Naive thymus-derived CD4-positive, alpha-beta T cell (primary cell): ENCODE results near the gene LGI2. TPM values are rescaled to one million over a fixed set of nuclear protein-coding genes. Genes with fewer than 3 reads are reported as not detected.
A peak's percentile ranks its signal among the peaks of the same experiment; 100 is the strongest.

Experiments used
- ATAC-seq: fragments of 150-1000 bp; cut with Tn5 transposase; 2 replicates; pipeline ENCODE4 v1.10.0; 2021; ENCODE audit warnings: mild to moderate bottlenecking, moderate library complexity
- CTCF ChIA-PET: fragments of 350-600 bp; sonication (Branson Sonifier 250); formaldehyde crosslinking; loops from one replicate; lab custom pipeline; 2021; ENCODE audit warnings: antibody characterized with exemption; lab: Charles Lee
- POLR2A ChIA-PET: fragments of 350-600 bp; sonication (Branson Sonifier 250); formaldehyde crosslinking; loops from one replicate; lab custom pipeline; 2021; ENCODE audit warnings: antibody characterized with exemption, inconsistent platforms; lab: Charles Lee
- DNase-seq, 9 donors: peaks; one replicate each; pipeline versions ENCODE4 v3.0.0 to v3.0.0-alpha.2; 2020 to 2022; ENCODE audit warnings: mixed read lengths in 1 of 9
- H3K27ac ChIP-seq: one replicate; pipeline ENCODE4 v1.7.0; 2013; ENCODE audit warnings: mild to moderate bottlenecking, low read depth, low read length, moderate library complexity
- H3K27me3 ChIP-seq, 2 donors: one replicate each; pipeline ENCODE4 v1.7.0; 2013; ENCODE audit warnings: low read length in 2 of 2, mild to moderate bottlenecking in 2 of 2, moderate library complexity in 2 of 2; ENCODE audit not compliant: control insufficient read depth in 2 of 2, insufficient read depth in 2 of 2
- H3K36me3 ChIP-seq, 3 experiments: 1 replicate in 2 of 3; 2 replicates in 1 of 3; pipeline ENCODE4 v1.7.0; 2013; ENCODE audit warnings: low read length in 3 of 3, mild to moderate bottlenecking in 3 of 3, moderate library complexity in 1 of 3; ENCODE audit not compliant: insufficient read depth in 3 of 3, control insufficient read depth in 2 of 3
- H3K4me1 ChIP-seq, 2 donors: one replicate each; pipeline ENCODE4 v1.7.0; 2013; ENCODE audit warnings: low read length in 2 of 2, mild to moderate bottlenecking in 2 of 2, moderate library complexity in 1 of 2; ENCODE audit not compliant: control insufficient read depth in 2 of 2, insufficient read depth in 2 of 2
- H3K4me3 ChIP-seq: 2 replicates; pipeline ENCODE4 v1.7.0; 2013; ENCODE audit warnings: mild to moderate bottlenecking, low read length
- H3K9me3 ChIP-seq, 3 experiments: 1 replicate in 2 of 3; 2 replicates in 1 of 3; pipeline ENCODE4 v1.7.0; 2013; ENCODE audit warnings: low read length in 3 of 3; ENCODE audit not compliant: control insufficient read depth in 2 of 3
- H3K27ac Mint-ChIP-seq, 9 donors: one replicate each; pipeline ENCODE4 v1.8.0; 2020 to 2022; ENCODE audit warnings: mixed read lengths in 9 of 9, mild to moderate bottlenecking in 8 of 9, moderate library complexity in 5 of 9, inconsistent platforms in 2 of 9
- H3K27me3 Mint-ChIP-seq, 5 donors: one replicate each; pipeline ENCODE4 v1.8.0; 2021 to 2022; ENCODE audit warnings: mixed read lengths in 5 of 5, mild to moderate bottlenecking in 1 of 5
- H3K36me3 Mint-ChIP-seq, 5 donors: one replicate each; pipeline ENCODE4 v1.8.0; 2020 to 2022; ENCODE audit warnings: mixed read lengths in 5 of 5, mild to moderate bottlenecking in 3 of 5, inconsistent platforms in 1 of 5
- H3K4me1 Mint-ChIP-seq, 7 donors: one replicate each; pipeline ENCODE4 v1.8.0; 2020 to 2022; ENCODE audit warnings: mixed read lengths in 7 of 7, mild to moderate bottlenecking in 3 of 7, inconsistent platforms in 1 of 7
- H3K4me3 Mint-ChIP-seq, 10 donors: one replicate each; pipeline ENCODE4 v1.8.0; 2020 to 2022; ENCODE audit warnings: mild to moderate bottlenecking in 10 of 10, mixed read lengths in 10 of 10, moderate library complexity in 6 of 10, inconsistent platforms in 2 of 10
- H3K9me3 Mint-ChIP-seq, 11 donors: one replicate each; pipeline ENCODE4 v1.8.0; 2020 to 2022; ENCODE audit warnings: mixed read lengths in 11 of 11, mild to moderate bottlenecking in 4 of 11, inconsistent platforms in 1 of 11, moderate library complexity in 1 of 11
- intact Hi-C, 2 donors: fragments of 100-400 bp; cut with micrococcal nuclease; formaldehyde crosslinking; loops; one replicate each; pipeline ENCODE4 v1.15.1; 2023
- polyA plus RNA-seq, 2 donors: library from polyadenylated mRNA; unstranded; fragments of 300-500 nt; fragmentation: Illumina TruSeq; gene quantifications; one replicate each; pipeline ENCODE4 v1.2.3, GENCODE V29; 2021
- total RNA-seq, 6 experiments: library from RNA in 5 of 6; stranded (reverse) in 5 of 6; gene quantifications; 1 replicate in 5 of 6; 2 replicates in 1 of 6; pipeline ENCODE4 v1.2.3 and lab custom pipeline; 2021 to 2026

LGI2 gene
- total and polyA plus RNA-seq, 7 experiments from 2014 or later, result not detected

- POLR2A ChIA-PET, result no interaction called here
- Histone ChIP-seq H3K4me3 (no peak overlapping the region), H3K36me3 (no peaks in the 10 kb centered on the region), H3K9me3 (no peaks in the 10 kb centered on the region), H3K27me3 (no peaks in the 10 kb centered on the region), H3K4me1 (no peaks in the 10 kb centered on the region), H3K27ac (no peak overlapping the region)
- Mint-ChIP-seq H3K4me1 (no peaks in the 10 kb centered on the region), H3K27ac (no peak overlapping the region), H3K4me3 (no peak overlapping the region), H3K9me3 (peaks cover 0 to 2% (median 0%) of the 10 kb centered on the region in 11 donors), H3K27me3 (peaks cover 8 to 33% (median 21%) of the 10 kb centered on the region in 5 donors), H3K36me3 (no peaks in the 10 kb centered on the region)
- intact Hi-C loops, result no loop called here
- DNase-seq, result no peak
- ATAC-seq, result no peak
- CTCF ChIA-PET, result no interaction called here
Measured at GRCh38 chr4:25051534-25051933, 20.8 kb upstream of the LGI2 start.

- ATAC-seq (no peak), DNase-seq (no peak)
- H3K4me3 ChIP-seq, result no peak overlapping the region
- Mint-ChIP-seq H3K36me3 (no peaks in the 10 kb centered on the region), H3K27me3 (peaks cover 5 to 28% (median 19%) of the 10 kb centered on the region in 5 donors), H3K27ac (no peak overlapping the region), H3K4me3 (no peak overlapping the region), H3K9me3 (peaks cover 0 to 2% (median 0%) of the 10 kb centered on the region in 11 donors), H3K4me1 (no peaks in the 10 kb centered on the region)
- no peaks in the 10 kb centered on the region for H3K9me3 ChIP-seq
- no peaks in the 10 kb centered on the region for H3K36me3 ChIP-seq
- H3K27me3 ChIP-seq, result no peaks in the 10 kb centered on the region
- ChIA-PET CTCF (no interaction called here), POLR2A (no interaction called here)
- intact Hi-C loops, result no loop called here
- H3K4me1 ChIP-seq, result no peaks in the 10 kb centered on the region
- no peak overlapping the region for H3K27ac ChIP-seq
Measured at GRCh38 chr4:25050370-25051078, 19.8 kb upstream of the LGI2 start.

- DNase-seq (no peak), ATAC-seq (no peak)
- Mint-ChIP-seq H3K9me3 (peaks cover 0 to 2% (median 0%) of the 10 kb centered on the region in 11 donors), H3K4me1 (no peaks in the 10 kb centered on the region), H3K27ac (no peak overlapping the region), H3K36me3 (no peaks in the 10 kb centered on the region), H3K4me3 (no peak overlapping the region), H3K27me3 (peaks cover 16 to 58% (median 44%) of the 10 kb centered on the region in 5 donors)
- ChIA-PET POLR2A (no interaction called here), CTCF (no interaction called here)
- H3K27me3 ChIP-seq, result no peaks in the 10 kb centered on the region
- no peak overlapping the region for H3K4me3 ChIP-seq
- no peaks in the 10 kb centered on the region for H3K9me3 ChIP-seq
- H3K27ac ChIP-seq, result no peak overlapping the region
- intact Hi-C loops, result no loop called here
- H3K4me1 ChIP-seq, result no peaks in the 10 kb centered on the region
- H3K36me3 ChIP-seq, result no peaks in the 10 kb centered on the region
Measured at GRCh38 chr4:25043548-25043947, 12.8 kb upstream of the LGI2 start.

- H3K27me3 ChIP-seq, result no peaks in the 10 kb centered on the region
- H3K4me3 ChIP-seq, result no peak overlapping the region
- Mint-ChIP-seq H3K27me3 (peaks cover 54 to 75% (median 60%) of the 10 kb centered on the region in 5 donors), H3K27ac (no peak overlapping the region), H3K9me3 (peaks cover 6 to 25% (median 12%) of the 10 kb centered on the region in 11 donors), H3K36me3 (no peaks in the 10 kb centered on the region), H3K4me1 (peaks cover 0 to 10% (median 6%) of the 10 kb centered on the region in 7 donors), H3K4me3 (no peak overlapping the region)
- no peak for ATAC-seq
- no peaks in the 10 kb centered on the region for H3K4me1 ChIP-seq
- intact Hi-C loops, result no loop called here
- H3K27ac ChIP-seq, result no peak overlapping the region
- no peaks in the 10 kb centered on the region for H3K9me3 ChIP-seq
- no peak for DNase-seq
- ChIA-PET POLR2A (no interaction called here), CTCF (no interaction called here)
- H3K36me3 ChIP-seq, result no peaks in the 10 kb centered on the region
Measured at GRCh38 chr4:25033526-25033925, 2.8 kb upstream of the LGI2 start.

- no peak overlapping the region for H3K4me3 ChIP-seq
- Mint-ChIP-seq H3K4me3 (peak overlapping the region in 3 of 10 donors; percentile 5 to 43 (median 5)), H3K27ac (no peak overlapping the region), H3K27me3 (peaks cover 59 to 83% (median 68%) of the 10 kb centered on the region in 5 donors), H3K36me3 (no peaks in the 10 kb centered on the region), H3K4me1 (peaks cover 0 to 10% (median 6%) of the 10 kb centered on the region in 7 donors), H3K9me3 (peaks cover 6 to 25% (median 12%) of the 10 kb centered on the region in 11 donors)
- intact Hi-C loops, result no loop called here
- ATAC-seq, result no peak
- ChIA-PET POLR2A (no interaction called here), CTCF (no interaction called here)
- no peaks in the 10 kb centered on the region for H3K36me3 ChIP-seq
- H3K4me1 ChIP-seq, result no peaks in the 10 kb centered on the region
- H3K27ac ChIP-seq, result no peak overlapping the region
- H3K9me3 ChIP-seq, result no peaks in the 10 kb centered on the region
- H3K27me3 ChIP-seq, result no peaks in the 10 kb centered on the region
- DNase-seq, result no peak
Measured at GRCh38 chr4:25032126-25032525, 1.4 kb upstream of the LGI2 start.

GRCh38 chr4:25031077-25031621, 403 bp upstream of the LGI2 start:
- ATAC-seq, result no peak
- H3K4me3 ChIP-seq, result no peak overlapping the region
- intact Hi-C loops, result no loop called here

More at GRCh38 chr4:25031077-25031621, 403 bp upstream of the LGI2 start:
- Mint-ChIP-seq H3K9me3 (peaks cover 6 to 25% (median 11%) of the 10 kb centered on the region in 11 donors), H3K27ac (no peak overlapping the region), H3K4me1 (peaks cover 0 to 10% (median 6%) of the 10 kb centered on the region in 7 donors), H3K4me3 (peak overlapping the region in 7 of 10 donors; percentile 5 to 60 (median 40)), H3K27me3 (peaks cover 61 to 83% (median 75%) of the 10 kb centered on the region in 5 donors), H3K36me3 (no peaks in the 10 kb centered on the region)
- no peak overlapping the region for H3K27ac ChIP-seq
- no peaks in the 10 kb centered on the region for H3K9me3 ChIP-seq
- no peaks in the 10 kb centered on the region for H3K36me3 ChIP-seq
- H3K4me1 ChIP-seq, result no peaks in the 10 kb centered on the region
- ChIA-PET POLR2A (no interaction called here), CTCF (no interaction called here)
- DNase-seq, result no peak
- H3K27me3 ChIP-seq, result peaks cover 0 to 4% of the 10 kb centered on the region in 2 donors
